ENCODE data around the gene ATP12A. TPM values are rescaled to one million over a fixed set of nuclear protein-coding genes. Genes with fewer than 3 reads are reported as not detected.

The ATP12A gene
- total and polyA plus RNA-seq, 2 donors (not counting 1 experiment from before 2014, with no cell fraction given) = not detected

DNA sequence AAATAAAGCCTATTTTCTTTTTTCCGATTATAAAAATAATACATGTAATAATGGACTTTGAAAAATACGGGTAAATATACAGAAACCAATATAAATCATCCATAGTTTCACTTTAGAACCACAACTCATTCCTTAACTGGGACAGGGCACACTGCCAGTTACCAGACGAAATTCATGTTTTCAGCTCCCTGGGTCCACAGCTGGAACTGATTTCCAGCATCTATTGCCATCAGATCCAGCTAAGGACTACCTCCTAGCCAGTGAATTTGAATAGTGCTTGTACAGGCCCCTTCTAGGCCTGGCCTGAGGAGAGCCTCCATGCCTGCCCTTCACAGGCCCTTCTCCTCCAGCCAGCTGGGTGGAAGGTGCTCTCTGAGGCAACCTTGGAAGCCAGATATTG lies 30.0 kb upstream of the ATP12A start:
- Histone ChIP-seq H3K4me3 (replicated peaks in 1 of 4; ENCODE audit: control extremely low read depth in 1 of 4, insufficient read depth in 1 of 4, low read depth in 3 of 4, low read length in 4 of 4) (no peak overlapping the region), H3K79me2 (ENCODE audit: control insufficient read depth, insufficient read depth, low read length) (no peaks in the 10 kb centered on the region), H3K4me1 (ENCODE audit: control insufficient read depth, extremely low read depth, insufficient read depth, low read length) (no peaks in the 10 kb centered on the region), H3K36me3 (ENCODE audit: control insufficient read depth, insufficient read depth, low read length) (no peaks in the 10 kb centered on the region), H2AFZ (ENCODE audit: low read length) (no peak overlapping the region), H3K4me2 (ENCODE audit: extremely low read depth, insufficient read depth, low read length) (no peak overlapping the region), H4K20me1 (ENCODE audit: control insufficient read depth, extremely low read depth, insufficient read depth, low read length) (no peaks in the 10 kb centered on the region), H3K27ac (ENCODE audit: insufficient read depth, low read length) (no peak overlapping the region), H3K27me3 (ENCODE audit: control insufficient read depth, insufficient read depth, low read length) (no peaks in the 10 kb centered on the region), H3K9me3 (ENCODE audit: control insufficient read depth, insufficient read depth, low read depth, low read length) (no peaks in the 10 kb centered on the region), H3K9ac (ENCODE audit: insufficient read depth, low read length) (no peak overlapping the region)
- DNase-seq (ENCODE audit: low read depth in 2 of 2) = peak; percentile 32 to 74
- TF ChIP-seq CTCF (conservative IDR thresholded peaks at IDR 0.05 in 1 of 2, IDR thresholded peaks at IDR 0.05 in 1 of 2; ENCODE audit: low read depth in 1 of 2, low read length in 2 of 2) (no peak), EZH2 (IDR thresholded peaks at IDR 0.05; ENCODE audit: low read length, missing control alignments) (no peak)

- no peak for DNase-seq (ENCODE audit: low read depth in 2 of 2)
- no peak overlapping the region for H3K4me2 ChIP-seq (ENCODE audit: extremely low read depth, insufficient read depth, low read length)
- H3K4me3 ChIP-seq (replicated peaks in 1 of 4; ENCODE audit: control extremely low read depth in 1 of 4, insufficient read depth in 1 of 4, low read depth in 3 of 4, low read length in 4 of 4) = no peak overlapping the region
- no peak overlapping the region for H2AFZ ChIP-seq (ENCODE audit: low read length)
- H3K9ac ChIP-seq (ENCODE audit: insufficient read depth, low read length) = no peak overlapping the region
- no peaks in the 10 kb centered on the region for H4K20me1 ChIP-seq (ENCODE audit: control insufficient read depth, extremely low read depth, insufficient read depth, low read length)
- no peaks in the 10 kb centered on the region for H3K36me3 ChIP-seq (ENCODE audit: control insufficient read depth, insufficient read depth, low read length)
- no peaks in the 10 kb centered on the region for H3K4me1 ChIP-seq (ENCODE audit: control insufficient read depth, extremely low read depth, insufficient read depth, low read length)
- H3K27me3 ChIP-seq (ENCODE audit: control insufficient read depth, insufficient read depth, low read length) = no peaks in the 10 kb centered on the region
- no peaks in the 10 kb centered on the region for H3K9me3 ChIP-seq (ENCODE audit: control insufficient read depth, insufficient read depth, low read depth, low read length)
- no peak overlapping the region for H3K27ac ChIP-seq (ENCODE audit: insufficient read depth, low read length)
- TF ChIP-seq CTCF (conservative IDR thresholded peaks at IDR 0.05 in 1 of 2, IDR thresholded peaks at IDR 0.05 in 1 of 2; ENCODE audit: low read depth in 1 of 2, low read length in 2 of 2) (no peak), EZH2 (IDR thresholded peaks at IDR 0.05; ENCODE audit: low read length, missing control alignments) (no peak)
- no peaks in the 10 kb centered on the region for H3K79me2 ChIP-seq (ENCODE audit: control insufficient read depth, insufficient read depth, low read length)
Measured at GRCh38 chr13:24651718-24652345, 28.4 kb upstream of the ATP12A start.

- no peaks in the 10 kb centered on the region for H3K27me3 ChIP-seq (ENCODE audit: control insufficient read depth, insufficient read depth, low read length)
- H3K79me2 ChIP-seq (ENCODE audit: control insufficient read depth, insufficient read depth, low read length) = no peaks in the 10 kb centered on the region
- H3K4me3 ChIP-seq (replicated peaks in 1 of 4; ENCODE audit: control extremely low read depth in 1 of 4, insufficient read depth in 1 of 4, low read depth in 3 of 4, low read length in 4 of 4) = no peak overlapping the region
- DNase-seq (ENCODE audit: low read depth in 2 of 2) = no peak
- TF ChIP-seq CTCF (conservative IDR thresholded peaks at IDR 0.05 in 1 of 2, IDR thresholded peaks at IDR 0.05 in 1 of 2; ENCODE audit: low read depth in 1 of 2, low read length in 2 of 2) (no peak), EZH2 (IDR thresholded peaks at IDR 0.05; ENCODE audit: low read length, missing control alignments) (no peak)
- no peaks in the 10 kb centered on the region for H3K36me3 ChIP-seq (ENCODE audit: control insufficient read depth, insufficient read depth, low read length)
- no peaks in the 10 kb centered on the region for H4K20me1 ChIP-seq (ENCODE audit: control insufficient read depth, extremely low read depth, insufficient read depth, low read length)
- H2AFZ ChIP-seq (ENCODE audit: low read length) = no peak overlapping the region
- H3K9ac ChIP-seq (ENCODE audit: insufficient read depth, low read length) = no peak overlapping the region
- H3K9me3 ChIP-seq (ENCODE audit: control insufficient read depth, insufficient read depth, low read depth, low read length) = no peaks in the 10 kb centered on the region
- no peak overlapping the region for H3K4me2 ChIP-seq (ENCODE audit: extremely low read depth, insufficient read depth, low read length)
- H3K4me1 ChIP-seq (ENCODE audit: control insufficient read depth, extremely low read depth, insufficient read depth, low read length) = no peaks in the 10 kb centered on the region
- H3K27ac ChIP-seq (ENCODE audit: insufficient read depth, low read length) = no peak overlapping the region
Measured at GRCh38 chr13:24652359-24652758, 27.8 kb upstream of the ATP12A start.

Data from fibroblast of lung (primary cell).